ENCODE measurements around the gene LRP1.

LRP1 gene

DNA sequence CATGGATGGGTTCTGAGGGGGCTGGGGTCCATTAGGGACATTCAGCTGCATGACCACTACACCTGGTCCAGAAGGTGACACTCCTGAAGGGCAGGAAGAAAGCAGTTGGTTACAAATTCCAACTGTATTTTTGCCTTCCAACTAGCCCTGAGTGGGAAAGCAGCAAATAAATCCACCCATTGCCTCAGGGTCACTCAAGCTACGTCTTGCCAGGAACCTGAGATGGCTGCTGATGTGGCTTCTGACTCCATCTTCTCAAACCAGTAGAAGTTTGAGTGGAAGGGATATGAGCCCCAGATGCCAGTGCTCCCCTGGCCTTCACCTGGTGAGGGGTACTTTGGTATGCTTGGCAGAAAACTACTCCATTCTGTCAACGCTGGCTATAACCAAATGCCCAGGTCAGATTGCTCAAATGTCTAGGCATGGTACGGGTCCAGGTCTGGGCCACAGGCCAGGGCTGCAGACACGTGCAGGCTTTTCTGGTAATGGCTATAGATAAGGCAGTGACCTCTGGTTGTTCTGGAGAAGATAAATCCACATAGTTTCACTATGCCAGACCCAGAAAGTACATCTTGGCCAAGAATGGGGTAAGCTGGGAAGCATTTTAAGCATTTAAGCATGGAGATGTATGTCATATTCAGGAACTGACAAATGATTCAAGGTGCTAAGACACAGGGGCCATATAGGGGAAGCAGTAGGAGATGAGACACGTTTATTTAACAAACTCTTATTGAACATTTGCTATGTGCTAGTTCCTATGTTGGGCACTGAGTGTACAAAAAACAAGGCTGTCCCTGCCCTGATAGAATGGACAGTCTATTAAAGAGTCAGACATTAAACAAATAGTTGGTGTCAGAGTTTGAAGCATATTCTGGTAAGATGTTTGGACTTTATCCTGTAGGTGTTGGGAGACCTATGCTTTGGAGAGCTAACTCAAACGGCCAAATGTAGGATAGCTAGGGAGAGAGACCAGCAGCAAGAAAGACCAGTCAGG, 131.0 kb downstream of the LRP1 start:
- DNase-seq (ENCODE audit: low read depth), result peak; percentile 94

DNA sequence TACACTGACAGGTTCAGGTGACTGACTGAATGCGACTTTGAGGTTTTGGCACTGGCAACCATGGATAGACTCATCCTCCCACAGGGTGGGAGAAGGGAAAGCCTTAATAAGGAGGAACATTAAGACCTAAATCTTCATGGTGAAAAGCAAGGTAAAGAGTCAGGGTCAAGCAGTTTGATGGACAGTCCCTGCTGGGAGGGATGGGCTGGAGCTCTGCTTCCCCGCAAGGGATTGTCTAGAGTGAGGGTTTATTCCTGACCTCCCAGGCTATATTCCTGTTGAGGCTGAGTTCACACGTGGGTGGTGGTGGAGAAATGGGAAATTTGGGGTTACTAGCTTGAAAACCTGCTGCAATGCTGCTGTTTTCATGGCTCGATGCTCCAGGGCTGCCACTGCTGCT, 132.1 kb downstream of the LRP1 start:
- DNase-seq (ENCODE audit: low read depth), result no peak

DNA sequence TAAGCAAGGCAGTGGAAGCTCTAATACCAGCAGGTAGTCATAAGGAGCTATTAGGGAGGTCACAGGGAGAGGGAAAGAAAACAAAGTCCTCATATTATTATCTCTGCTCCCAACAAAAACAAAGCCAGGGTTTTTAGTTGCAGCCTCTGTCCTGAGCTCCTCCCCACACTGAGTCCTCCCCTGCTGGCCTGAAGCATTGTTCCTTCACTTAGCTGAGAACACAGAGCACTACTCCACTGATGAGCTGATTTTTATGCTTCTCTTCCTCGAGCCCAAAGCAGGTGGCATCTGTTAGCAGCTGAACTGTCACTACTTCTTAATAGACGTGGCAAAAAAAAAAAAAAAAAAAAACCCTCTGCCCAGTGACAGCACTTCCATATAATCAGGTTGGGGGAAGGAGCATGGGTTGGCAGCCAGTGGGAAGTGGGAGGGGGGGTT, 133.2 kb downstream of the LRP1 start:
- DNase-seq (ENCODE audit: low read depth), result no peak

DNA sequence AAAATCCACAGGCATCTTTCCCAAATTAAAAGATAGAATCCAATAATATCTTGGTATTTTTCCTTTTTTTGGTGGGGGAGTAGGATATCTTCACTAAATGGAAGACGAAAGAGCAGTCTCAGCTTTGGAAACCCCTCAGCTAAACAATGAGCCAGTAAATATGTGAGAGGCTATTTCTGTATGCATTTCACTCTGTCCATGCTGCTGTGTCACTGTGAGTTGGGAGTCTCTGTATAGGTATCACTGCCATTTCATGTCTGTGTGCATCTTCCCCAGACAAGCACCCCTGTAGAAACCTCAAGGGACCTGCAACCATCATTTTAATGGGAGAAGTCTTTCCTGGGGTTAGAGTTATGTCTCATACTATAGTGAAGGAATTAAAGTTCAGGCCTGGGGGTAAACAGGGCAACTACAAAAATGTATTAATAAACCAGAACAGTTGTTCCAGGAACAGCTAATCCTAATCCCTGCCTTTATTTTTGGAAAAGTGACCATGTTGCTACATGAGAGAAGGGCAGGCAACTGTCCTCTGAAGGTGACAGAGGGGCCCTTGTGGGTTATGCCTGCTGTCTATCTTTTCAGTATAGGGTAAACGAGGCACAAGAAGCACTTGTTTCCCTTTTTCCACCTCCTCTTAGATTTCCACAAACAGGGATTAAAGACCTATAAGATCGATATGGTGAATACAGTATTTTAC, 134.0 kb downstream of the LRP1 start:
- DNase-seq (ENCODE audit: low read depth), result no peak

All from amniotic epithelial cell (primary cell).